Vagina (tissue), 2 donors: Measurements from ENCODE around the gene MEIOSIN. TPM values are rescaled to one million over a fixed set of nuclear protein-coding genes. Genes with fewer than 3 reads are reported as not detected.
A peak's percentile ranks its signal among the peaks of the same experiment; 100 is the strongest.
"Not testable (repeated sequence)": the region's sequence is repeated elsewhere in the genome, so short reads cannot be mapped to it uniquely, and the experiment has no call there.

Experiments used
- DNase-seq, 2 donors: peaks; one replicate each; pipeline ENCODE4 v3.0.0-alpha.2; 2017; ENCODE audit errors: extremely low spot score in 2 of 2
- H3K27ac ChIP-seq: fragments of 200-600 bp; sonication (generic); one replicate; pipeline ENCODE4 v1.5.1; 2019
- H3K27me3 ChIP-seq: fragments of 200-600 bp; sonication (generic); one replicate; pipeline ENCODE4 v1.5.1; 2019
- H3K36me3 ChIP-seq, 2 donors: fragments of 200-600 bp; sonication (generic); one replicate each; pipeline ENCODE4 v1.5.1; 2017 to 2019
- H3K4me1 ChIP-seq: fragments of 200-600 bp; sonication (generic); one replicate; pipeline ENCODE4 v1.5.1; 2019
- H3K4me3 ChIP-seq, 2 donors: fragments of 200-600 bp; sonication (generic); 1 replicate in 1 of 2; 2 replicates in 1 of 2; pipeline ENCODE4 v1.5.1; 2016 to 2019
- H3K9me3 ChIP-seq: fragments of 200-600 bp; sonication (generic); one replicate; pipeline ENCODE4 v1.5.1; 2019
- CTCF ChIP-seq, 3 experiments: fragments of 450-650 bp in 2 of 3; fragments of 200-600 bp in 1 of 3; sonication (generic) in 1 of 3; IDR thresholded peaks; one replicate each; pipeline ENCODE4 v1.5.1; 2017 to 2019; ENCODE audit warnings: antibody characterized with exemption in 3 of 3, mild to moderate bottlenecking in 2 of 3, moderate library complexity in 2 of 3
- POLR2A ChIP-seq, 2 donors: fragments of 450-650 bp; IDR thresholded peaks; one replicate each; pipeline ENCODE4 v1.6.1; 2017; ENCODE audit warnings: antibody characterized with exemption in 2 of 2, mild to moderate bottlenecking in 2 of 2, moderate library complexity in 2 of 2
- POLR2AphosphoS5 ChIP-seq, 2 donors: sonication (generic); formaldehyde crosslinking; IDR thresholded peaks; one replicate each; pipeline ENCODE4 v1.9.0; 2017; ENCODE audit warnings: antibody characterized with exemption in 2 of 2, mild to moderate bottlenecking in 2 of 2, low read depth in 1 of 2; ENCODE audit not compliant: insufficient read depth in 1 of 2
- intact Hi-C: fragments of 100-400 bp; cut with DNase I; formaldehyde crosslinking; loops from one replicate; pipeline ENCODE4 v1.15.1; 2023
- total RNA-seq: library from RNA; depleted of rRNA; stranded (reverse); fragments of >200 nt; gene quantifications from one replicate; pipeline ENCODE4 v1.2.3, GENCODE V29; 2016

MEIOSIN gene
- total RNA-seq, 1 donor from 2014 or later, result not detected

GRCh38 chr19:45717983-45718650 lies 15.1 kb upstream of the MEIOSIN start:
- no peak for DNase-seq
- Histone ChIP-seq H3K4me1 (peaks cover 28% of the 10 kb centered on the region), H3K36me3 (peaks cover 0 to 5% of the 10 kb centered on the region in 2 donors), H3K27ac (peak overlapping the region; percentile 90), H3K4me3 (peak overlapping the region; percentile 58 to 65), H3K9me3 (no peaks in the 10 kb centered on the region), H3K27me3 (no peaks in the 10 kb centered on the region)
- TF ChIP-seq CTCF (IDR thresholded peaks at IDR 0.05) (no peak), POLR2AphosphoS5 (IDR thresholded peaks at IDR 0.05; ENCODE audit: insufficient read depth in 1 of 2, low read depth in 1 of 2) (no peak), POLR2A (IDR thresholded peaks at IDR 0.05) (no peak)
- intact Hi-C loops, result no loop called here

GRCh38 chr19:45720065-45720464 lies 13.2 kb upstream of the MEIOSIN start:
- Histone ChIP-seq H3K4me1 (peaks cover 28% of the 10 kb centered on the region), H3K27ac (peak overlapping the region; percentile 10)
- intact Hi-C loops, H3K9me3 ChIP-seq, H3K4me3 ChIP-seq, H3K27me3 ChIP-seq, H3K36me3 ChIP-seq, DNase-seq: not testable (repeated sequence)

GRCh38 chr19:45728683-45729082 lies 4.6 kb upstream of the MEIOSIN start:
- H3K4me3 ChIP-seq, intact Hi-C loops, DNase-seq, H3K36me3 ChIP-seq, H3K9me3 ChIP-seq, H3K27ac ChIP-seq, H3K27me3 ChIP-seq: not testable (repeated sequence)
- peaks cover 34% of the 10 kb centered on the region for H3K4me1 ChIP-seq

GRCh38 chr19:45729800-45730290 lies 3.4 kb upstream of the MEIOSIN start:
- no peak for DNase-seq
- Histone ChIP-seq H3K4me3 (peak overlapping the region; percentile 63 to 83), H3K36me3 (no peaks in the 10 kb centered on the region), H3K27ac (peak overlapping the region; percentile 68), H3K9me3 (no peaks in the 10 kb centered on the region), H3K27me3 (no peaks in the 10 kb centered on the region), H3K4me1 (peaks cover 34% of the 10 kb centered on the region)
- intact Hi-C loops, result no loop called here
- TF ChIP-seq CTCF (IDR thresholded peaks at IDR 0.05) (no peak), POLR2A (IDR thresholded peaks at IDR 0.05) (no peak), POLR2AphosphoS5 (IDR thresholded peaks at IDR 0.05; ENCODE audit: insufficient read depth in 1 of 2, low read depth in 1 of 2) (no peak)

GRCh38 chr19:45730368-45731288 lies 2.6 kb upstream of the MEIOSIN start, which contains the start of gene FBXO46:
Gene FBXO46, minus strand, starts transcription at chr19:45730896. Its CDS starts 17,401 bp downstream, at chr19:45713495.
- peak; percentile 92 to 100 for TF ChIP-seq POLR2AphosphoS5 (IDR thresholded peaks at IDR 0.05; ENCODE audit: insufficient read depth in 1 of 2, low read depth in 1 of 2)
- no peak for TF ChIP-seq CTCF (IDR thresholded peaks at IDR 0.05)
- TF ChIP-seq POLR2A (IDR thresholded peaks at IDR 0.05), result peak in 1 of 2 donors; percentile 62
- intact Hi-C loops, result no loop called here
- Histone ChIP-seq H3K4me3 (peak within 1 kb of the TSS; percentile 63 to 83), H3K27me3 (no peaks in the 10 kb centered on the region), H3K36me3 (no peaks in the 10 kb centered on the region), H3K9me3 (no peaks in the 10 kb centered on the region), H3K27ac (peak within 1 kb of the TSS; percentile 68), H3K4me1 (peaks cover 31% of the 10 kb centered on the region)
- DNase-seq, result peak in 1 of 2 donors; percentile 96
